ENCODE measurements around the gene STX2. TPM values are rescaled to one million over a fixed set of nuclear protein-coding genes. Genes with fewer than 3 reads are reported as not detected.

Gene STX2
- total RNA-seq, 4 donors from 2014 or later, result 46.6 to 80.8 (median 49.1) TPM

- Histone ChIP-seq H3K4me3 (no peak overlapping the region), H3K4me1 (no peaks in the 10 kb centered on the region), H3K36me3 (no peaks in the 10 kb centered on the region), H3K27me3 (peaks cover 0 to 4% (median 0%) of the 10 kb centered on the region in 4 donors), H3K27ac (replicated peaks in 1 of 4) (no peak overlapping the region), H3K9me3 (peaks cover 0 to 10% (median 0%) of the 10 kb centered on the region in 4 donors)
- TF ChIP-seq EP300 (IDR thresholded peaks at IDR 0.05) (no peak), POLR2A (IDR thresholded peaks at IDR 0.05; ENCODE audit: low read depth) (no peak), POLR2AphosphoS5 (IDR thresholded peaks at IDR 0.05) (no peak), CTCF (IDR thresholded peaks at IDR 0.05) (no peak)
- WGBS, result 93% methylated on average over 6 of the region's 6 CpGs
- intact Hi-C loops (cut with DNase I), result no loop called here
- DNase-seq (ENCODE audit: extremely low spot score), result no peak
These were observed 20.1 kb upstream of the STX2 start for GRCh38 chr12:130859161-130859560.

- TF ChIP-seq POLR2AphosphoS5 (IDR thresholded peaks at IDR 0.05) (no peak), EP300 (IDR thresholded peaks at IDR 0.05) (no peak), CTCF (IDR thresholded peaks at IDR 0.05) (no peak), POLR2A (IDR thresholded peaks at IDR 0.05; ENCODE audit: low read depth) (no peak)
- Histone ChIP-seq H3K4me1 (no peaks in the 10 kb centered on the region), H3K27me3 (peaks cover 0 to 11% (median 0%) of the 10 kb centered on the region in 4 donors), H3K9me3 (peaks cover 0 to 10% (median 0%) of the 10 kb centered on the region in 4 donors), H3K4me3 (no peak overlapping the region), H3K27ac (replicated peaks in 1 of 4) (no peak overlapping the region), H3K36me3 (no peaks in the 10 kb centered on the region)
- WGBS, result 75% methylated on average over 4 of the region's 4 CpGs
- no peak for DNase-seq (ENCODE audit: extremely low spot score)
- intact Hi-C loops (cut with DNase I), result no loop called here
These were observed 19.0 kb upstream of the STX2 start for GRCh38 chr12:130858084-130858483.

GRCh38 chr12:130856088-130856487, 17.0 kb upstream of the STX2 start:
- Histone ChIP-seq H3K27me3 (peaks cover 0 to 11% (median 0%) of the 10 kb centered on the region in 4 donors), H3K4me3 (no peak overlapping the region), H3K9me3 (peaks cover 0 to 10% (median 0%) of the 10 kb centered on the region in 4 donors), H3K36me3 (no peaks in the 10 kb centered on the region), H3K4me1 (no peaks in the 10 kb centered on the region), H3K27ac (replicated peaks in 1 of 4) (no peak overlapping the region)
- intact Hi-C loops (cut with DNase I), result no loop called here
- WGBS, result 64% methylated on average over 4 of the region's 4 CpGs
- DNase-seq (ENCODE audit: extremely low spot score), result no peak
- TF ChIP-seq CTCF (IDR thresholded peaks at IDR 0.05), result no peak
- no peak for TF ChIP-seq POLR2AphosphoS5 (IDR thresholded peaks at IDR 0.05)
- TF ChIP-seq EP300 (IDR thresholded peaks at IDR 0.05), result no peak
- no peak for TF ChIP-seq POLR2A (IDR thresholded peaks at IDR 0.05; ENCODE audit: low read depth)

- Histone ChIP-seq H3K4me3 (no peak overlapping the region), H3K4me1 (no peaks in the 10 kb centered on the region), H3K36me3 (no peaks in the 10 kb centered on the region), H3K27ac (replicated peaks in 1 of 4) (no peak overlapping the region), H3K27me3 (peaks cover 0 to 6% (median 0%) of the 10 kb centered on the region in 4 donors), H3K9me3 (no peaks in the 10 kb centered on the region)
- 73% methylated on average over 12 of the region's 12 CpGs for WGBS
- intact Hi-C loops (cut with DNase I), result no loop called here
- TF ChIP-seq EP300 (IDR thresholded peaks at IDR 0.05) (no peak), POLR2A (IDR thresholded peaks at IDR 0.05; ENCODE audit: low read depth) (no peak), POLR2AphosphoS5 (IDR thresholded peaks at IDR 0.05) (no peak), CTCF (IDR thresholded peaks at IDR 0.05) (no peak)
- DNase-seq (ENCODE audit: extremely low spot score), result no peak
These were observed 11.5 kb upstream of the STX2 start for GRCh38 chr12:130850418-130851021.

All from esophagus muscularis mucosa (tissue), 4 donors.